IPS-11a (cell line): ENCODE data around the gene OR8I2.
"Not testable (repeated sequence)": the region's sequence is repeated elsewhere in the genome, so short reads cannot be mapped to it uniquely, and the experiment has no call there.

Source experiments
- H3K4me3 ChIP-seq: one replicate; pipeline ENCODE4 v1.5.1; 2013; ENCODE audit warnings: low read depth, low read length, control low read depth

The OR8I2 gene

GRCh38 chr11:56093008-56093407 is at the start of gene OR8I2:
OR8I2 (plus strand) TSS chr11:56093308; CDS start chr11:56093308, 0 bp downstream.
- H3K4me3 ChIP-seq = no peak within 1 kb of the TSS

GRCh38 chr11:56045538-56045937 is 47.6 kb upstream of the OR8I2 start:
- no peak overlapping the region for H3K4me3 ChIP-seq

GRCh38 chr11:56048480-56048879 is 44.6 kb upstream of the OR8I2 start:
- H3K4me3 ChIP-seq = no peak overlapping the region

- no peak overlapping the region for H3K4me3 ChIP-seq
These were observed 43.6 kb upstream of the OR8I2 start for GRCh38 chr11:56049487-56049886.

- not testable (repeated sequence) for H3K4me3 ChIP-seq
These were observed 36.7 kb upstream of the OR8I2 start for GRCh38 chr11:56056366-56056765.

- not testable (repeated sequence) for H3K4me3 ChIP-seq
These were observed 35.4 kb upstream of the OR8I2 start for GRCh38 chr11:56057661-56058237.

GRCh38 chr11:56058260-56058780 is 34.8 kb upstream of the OR8I2 start:
- H3K4me3 ChIP-seq = not testable (repeated sequence)

- no peak overlapping the region for H3K4me3 ChIP-seq
These were observed 26.1 kb upstream of the OR8I2 start for GRCh38 chr11:56066980-56067379.

- H3K4me3 ChIP-seq = no peak overlapping the region
These were observed 3.4 kb upstream of the OR8I2 start for GRCh38 chr11:56089697-56090096.

GRCh38 chr11:56103210-56103737 is 10.2 kb downstream of the OR8I2 start, which contains the start of gene OR8H2:
OR8H2 (plus strand) TSS chr11:56103687; CDS start chr11:56105043, 1,356 bp downstream.
- no peak within 1 kb of the TSS for H3K4me3 ChIP-seq

- H3K4me3 ChIP-seq = no peak within 1 kb of the TSS
These were observed 29.0 kb downstream of the OR8I2 start, which contains the start of gene OR8H3 for GRCh38 chr11:56122073-56122472. OR8H3 (plus strand) TSS chr11:56122373; CDS start chr11:56122373, 0 bp downstream.

- H3K4me3 ChIP-seq = no peak within 1 kb of the TSS
These were observed 47.1 kb downstream of the OR8I2 start, which contains the start of gene OR8J3 for GRCh38 chr11:56140151-56140661. OR8J3 (minus strand) TSS chr11:56140201; CDS start chr11:56137718, 2,483 bp downstream.

- H3K4me3 ChIP-seq = not testable (repeated sequence)
These were observed 50.6 kb downstream of the OR8I2 start for GRCh38 chr11:56143681-56144080.
